ENCODE data around the gene FAM25G.

FAM25G gene

DNA sequence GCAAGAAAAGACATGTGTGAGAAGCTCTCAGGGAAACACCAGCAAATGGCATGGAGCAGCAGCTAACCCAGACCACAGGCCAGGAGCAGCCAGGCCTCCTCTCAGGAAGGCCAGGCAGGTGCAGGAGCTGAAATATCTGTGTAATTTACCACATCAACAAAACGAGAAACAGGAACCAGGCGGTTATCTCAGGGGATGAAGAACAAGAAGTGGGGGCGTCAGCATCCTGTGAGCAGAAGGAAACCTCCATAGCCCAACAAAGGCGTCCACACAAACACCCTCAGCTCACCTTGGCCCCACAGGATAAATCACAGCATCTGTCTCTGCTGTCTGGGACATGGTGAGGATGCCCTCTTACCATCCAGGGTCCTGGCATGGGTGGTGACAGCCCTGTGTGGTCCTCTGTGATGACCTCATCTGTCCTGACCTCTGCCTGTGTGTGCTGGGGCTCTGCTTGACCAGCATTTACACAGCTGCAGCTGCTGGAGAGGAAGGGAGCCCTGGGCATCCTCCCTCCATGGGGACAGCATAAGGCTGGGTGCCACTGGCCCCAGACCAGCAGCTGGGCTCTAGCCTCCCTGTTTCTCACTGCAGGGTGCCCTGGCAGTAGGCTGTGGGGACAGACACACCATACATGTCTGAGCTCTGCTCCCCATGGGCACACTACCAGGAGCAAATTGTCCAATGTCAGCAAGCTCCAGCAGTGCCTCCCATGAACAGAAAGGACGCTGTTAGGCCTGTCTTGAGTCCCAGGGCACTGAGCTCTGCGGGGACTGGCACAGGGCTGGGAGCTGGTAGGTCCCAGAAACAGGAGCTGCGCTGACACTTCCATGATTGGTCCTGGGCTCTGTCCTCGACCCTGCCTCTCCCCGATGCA is 42.2 kb downstream of the FAM25G start:
- no peak for DNase-seq
- H3K36me3 Mint-ChIP-seq (ENCODE audit: insufficient read depth), result no peaks in the 10 kb centered on the region
- H3K9me3 Mint-ChIP-seq, result peaks cover 12 to 14% of the 10 kb centered on the region in 2 donors
- no peaks in the 10 kb centered on the region for H3K4me1 Mint-ChIP-seq (ENCODE audit: low read depth in 2 of 2)
- ATAC-seq (replicated peaks), result no peak
- peaks cover 20 to 23% of the 10 kb centered on the region in 2 donors for H3K27me3 Mint-ChIP-seq
- H3K27ac Mint-ChIP-seq, result no peak overlapping the region
- no peak overlapping the region for H3K4me3 Mint-ChIP-seq

DNA sequence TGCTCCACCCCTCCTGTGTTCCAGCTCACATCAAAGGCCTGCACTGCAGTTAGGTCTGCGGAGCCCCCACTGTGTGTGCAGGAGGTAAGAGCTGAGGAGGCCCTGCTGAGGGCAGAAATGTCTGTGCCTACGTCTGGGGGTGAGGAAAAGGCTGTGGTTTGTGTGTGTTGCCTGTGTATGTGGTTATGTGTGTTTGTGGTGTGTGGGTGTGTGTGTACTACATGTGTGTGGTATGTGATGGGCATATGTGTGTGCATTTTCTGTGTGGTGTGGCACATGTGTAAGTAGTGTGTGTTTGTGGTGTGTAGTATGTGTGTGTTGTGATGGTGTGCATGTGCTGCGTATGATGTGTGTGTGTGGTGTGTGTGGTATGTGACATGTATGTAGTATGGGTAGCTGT is 43.8 kb downstream of the FAM25G start:
- no peak for ATAC-seq (replicated peaks)
- H3K27me3 Mint-ChIP-seq, result peaks cover 8 to 21% of the 10 kb centered on the region in 2 donors
- no peak overlapping the region for H3K4me3 Mint-ChIP-seq
- H3K36me3 Mint-ChIP-seq (ENCODE audit: insufficient read depth), result no peaks in the 10 kb centered on the region
- no peak for DNase-seq
- H3K9me3 Mint-ChIP-seq, result peaks cover 12 to 15% of the 10 kb centered on the region in 2 donors
- H3K27ac Mint-ChIP-seq, result no peak overlapping the region
- no peaks in the 10 kb centered on the region for H3K4me1 Mint-ChIP-seq (ENCODE audit: low read depth in 2 of 2)

DNA sequence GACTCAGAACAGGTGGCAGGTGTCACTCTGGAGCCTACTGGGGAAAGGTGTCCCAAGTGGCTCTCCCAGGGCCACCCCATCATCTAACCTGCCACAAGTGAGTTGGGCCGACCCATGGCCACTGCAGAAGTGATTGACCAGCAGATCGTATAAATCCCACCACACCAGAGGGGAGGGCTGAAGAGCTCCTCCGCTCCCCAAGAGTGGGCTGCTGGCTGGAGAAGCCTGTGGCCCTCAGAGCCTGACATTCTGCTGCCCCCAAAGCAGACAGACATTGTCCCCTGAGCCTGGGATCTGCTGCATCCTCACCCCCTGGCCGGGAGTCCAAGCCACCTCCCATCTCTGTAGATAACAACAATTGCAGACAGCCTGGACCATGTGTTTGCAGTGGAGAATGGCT is 44.3 kb downstream of the FAM25G start:
- H3K27me3 Mint-ChIP-seq, result peaks cover 13 to 26% of the 10 kb centered on the region in 2 donors
- no peaks in the 10 kb centered on the region for H3K4me1 Mint-ChIP-seq (ENCODE audit: low read depth in 2 of 2)
- no peak for ATAC-seq (replicated peaks)
- H3K36me3 Mint-ChIP-seq (ENCODE audit: insufficient read depth), result no peaks in the 10 kb centered on the region
- no peak overlapping the region for H3K27ac Mint-ChIP-seq
- H3K4me3 Mint-ChIP-seq, result no peak overlapping the region
- peaks cover 12 to 15% of the 10 kb centered on the region in 2 donors for H3K9me3 Mint-ChIP-seq
- DNase-seq, result no peak

DNA sequence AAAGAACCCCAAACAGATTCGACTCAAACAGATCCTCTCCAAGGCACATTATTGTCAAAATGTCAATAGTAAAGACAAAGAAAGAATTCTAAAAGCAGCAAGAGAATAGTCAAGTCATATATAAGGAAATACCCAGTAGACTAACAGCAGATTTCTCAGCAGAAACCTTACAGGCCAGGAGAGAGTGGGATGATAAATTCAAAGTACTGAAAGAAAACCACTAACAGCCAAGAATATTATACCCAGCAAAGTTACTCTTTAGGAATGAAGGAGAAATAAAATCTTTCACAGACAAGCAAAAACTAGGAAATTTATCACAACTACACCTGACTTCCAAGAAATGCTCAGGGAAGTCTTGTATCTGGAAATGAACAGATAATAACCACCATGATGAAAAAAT is 45.8 kb downstream of the FAM25G start:
- DNase-seq (no peak), ATAC-seq (replicated peaks) (no peak)
- H3K36me3 Mint-ChIP-seq (ENCODE audit: insufficient read depth), result no peaks in the 10 kb centered on the region
- no peak overlapping the region for H3K4me3 Mint-ChIP-seq
- peaks cover 12 to 15% of the 10 kb centered on the region in 2 donors for H3K9me3 Mint-ChIP-seq
- H3K27me3 Mint-ChIP-seq, result peaks cover 28 to 30% of the 10 kb centered on the region in 2 donors
- H3K27ac Mint-ChIP-seq, result no peak overlapping the region
- H3K4me1 Mint-ChIP-seq (ENCODE audit: low read depth in 2 of 2), result no peaks in the 10 kb centered on the region

DNA sequence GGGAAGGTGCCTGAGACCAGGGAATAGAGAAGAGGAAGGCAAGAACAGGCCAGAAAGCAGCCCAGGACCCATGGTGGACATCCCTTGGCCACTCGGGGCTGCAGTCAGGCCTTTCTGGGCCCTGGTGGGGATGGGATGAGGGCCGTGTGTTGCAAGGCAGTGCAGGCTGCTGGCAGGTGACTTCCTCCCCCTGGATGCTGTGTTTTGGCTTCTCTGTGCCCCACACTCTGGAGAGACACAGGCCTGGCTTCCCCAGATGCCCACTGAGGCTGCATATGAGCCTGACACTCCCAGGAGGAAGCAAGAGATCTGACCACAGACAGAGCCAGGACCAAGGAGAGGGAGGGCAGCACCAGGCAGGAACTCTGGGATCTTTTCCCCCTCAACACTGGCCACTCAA is 47.5 kb downstream of the FAM25G start:
- H3K27ac Mint-ChIP-seq, result no peak overlapping the region
- no peak overlapping the region for H3K4me3 Mint-ChIP-seq
- peaks cover 12 to 15% of the 10 kb centered on the region in 2 donors for H3K9me3 Mint-ChIP-seq
- H3K4me1 Mint-ChIP-seq (ENCODE audit: low read depth in 2 of 2), result no peaks in the 10 kb centered on the region
- DNase-seq (no peak), ATAC-seq (replicated peaks) (no peak)
- H3K27me3 Mint-ChIP-seq, result peaks cover 36 to 38% of the 10 kb centered on the region in 2 donors
- no peaks in the 10 kb centered on the region for H3K36me3 Mint-ChIP-seq (ENCODE audit: insufficient read depth)

DNA sequence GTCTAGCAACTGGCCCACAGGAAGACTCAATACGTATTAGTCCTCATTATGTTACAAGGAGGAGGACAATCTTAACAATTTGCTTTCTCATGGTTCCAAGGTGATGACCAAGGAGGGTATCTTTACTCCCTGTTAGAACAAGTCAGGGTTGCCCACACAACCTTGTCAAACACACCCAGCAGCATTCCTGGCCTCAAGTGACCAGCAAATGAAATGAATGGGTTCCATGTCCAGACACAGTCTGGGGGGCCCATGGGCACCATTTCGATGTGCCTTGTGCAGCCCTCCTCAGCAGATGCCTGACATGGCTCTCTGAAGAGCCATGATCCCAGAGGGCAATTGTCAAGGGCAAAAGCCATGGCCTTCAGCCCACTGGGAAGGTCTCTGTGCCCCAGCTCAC is 48.4 kb downstream of the FAM25G start:
- H3K27ac Mint-ChIP-seq, result no peak overlapping the region
- no peak overlapping the region for H3K4me3 Mint-ChIP-seq
- no peaks in the 10 kb centered on the region for H3K4me1 Mint-ChIP-seq (ENCODE audit: low read depth in 2 of 2)
- H3K27me3 Mint-ChIP-seq, result peaks cover 29 to 39% of the 10 kb centered on the region in 2 donors
- DNase-seq, result no peak
- H3K9me3 Mint-ChIP-seq, result peaks cover 6 to 17% of the 10 kb centered on the region in 2 donors
- no peaks in the 10 kb centered on the region for H3K36me3 Mint-ChIP-seq (ENCODE audit: insufficient read depth)
- ATAC-seq (replicated peaks), result no peak

DNA sequence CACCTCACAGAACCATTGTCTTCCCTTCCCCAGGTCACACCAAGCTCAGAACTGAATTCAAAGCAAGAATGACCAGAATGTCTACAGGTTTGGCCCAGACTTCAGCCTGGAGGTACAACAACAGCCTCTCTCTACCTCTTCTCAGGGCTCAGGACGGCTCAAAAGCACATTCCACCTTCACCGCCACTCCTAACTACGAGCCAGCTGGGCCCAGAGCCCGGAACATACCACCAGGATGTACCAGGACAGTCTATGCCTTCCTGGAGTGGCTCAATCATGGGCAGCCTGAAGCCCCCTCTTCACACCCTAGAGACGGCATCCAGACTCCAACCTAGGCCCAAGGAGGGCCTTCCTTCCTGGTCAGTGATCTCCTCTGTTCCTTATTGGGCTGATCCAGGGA is 49.1 kb downstream of the FAM25G start:
- no peaks in the 10 kb centered on the region for H3K36me3 Mint-ChIP-seq (ENCODE audit: insufficient read depth)
- no peak overlapping the region for H3K4me3 Mint-ChIP-seq
- H3K27me3 Mint-ChIP-seq, result peaks cover 23 to 39% of the 10 kb centered on the region in 2 donors
- peaks cover 0 to 12% of the 10 kb centered on the region in 2 donors for H3K9me3 Mint-ChIP-seq
- H3K4me1 Mint-ChIP-seq (ENCODE audit: low read depth in 2 of 2), result no peaks in the 10 kb centered on the region
- H3K27ac Mint-ChIP-seq, result no peak overlapping the region
- ATAC-seq (replicated peaks), result no peak
- no peak for DNase-seq

DNA sequence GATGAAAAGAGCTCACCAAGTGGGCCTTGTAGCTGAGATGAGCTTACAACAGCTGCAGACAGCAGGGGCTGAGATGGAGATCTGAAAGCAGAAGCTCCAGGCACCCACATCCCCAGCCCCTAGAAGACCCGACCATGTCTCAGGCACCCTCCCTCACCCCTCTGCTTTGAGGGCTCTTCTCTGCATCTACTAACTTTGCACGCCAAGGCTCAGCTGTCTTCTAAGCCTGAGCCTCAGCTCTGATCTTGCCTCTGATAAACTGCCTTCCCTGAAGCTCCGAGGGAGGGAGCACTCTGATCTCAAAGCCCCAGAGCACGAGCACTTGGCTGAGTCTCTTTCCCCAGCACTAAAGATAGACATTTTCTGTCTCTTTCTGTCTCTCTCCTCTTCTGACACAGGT is 49.6 kb downstream of the FAM25G start:
- no peak overlapping the region for H3K4me3 Mint-ChIP-seq
- no peak for DNase-seq
- no peaks in the 10 kb centered on the region for H3K4me1 Mint-ChIP-seq (ENCODE audit: low read depth in 2 of 2)
- no peaks in the 10 kb centered on the region for H3K36me3 Mint-ChIP-seq (ENCODE audit: insufficient read depth)
- no peak overlapping the region for H3K27ac Mint-ChIP-seq
- H3K9me3 Mint-ChIP-seq, result peaks cover 0 to 12% of the 10 kb centered on the region in 2 donors
- peaks cover 23 to 39% of the 10 kb centered on the region in 2 donors for H3K27me3 Mint-ChIP-seq
- ATAC-seq (replicated peaks), result no peak

DNA sequence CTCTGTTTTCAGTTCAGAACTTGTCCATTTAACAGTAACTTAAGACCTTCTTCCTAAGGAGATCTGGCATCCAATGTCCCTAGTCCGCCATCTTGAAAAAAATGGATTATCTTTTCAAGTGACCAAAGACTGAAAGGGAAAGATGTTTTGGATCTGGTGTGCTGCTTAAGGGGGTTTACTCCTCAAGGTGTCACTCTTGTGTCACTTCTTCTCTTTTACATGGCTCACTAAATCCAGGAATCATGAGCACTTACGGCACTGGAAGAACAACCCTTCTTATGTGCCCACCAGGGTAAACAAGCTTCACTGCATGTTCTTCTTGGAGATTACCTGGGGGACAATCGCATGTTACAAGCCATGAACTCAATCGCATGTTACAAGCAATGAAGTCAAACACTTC is 51.3 kb downstream of the FAM25G start:
- Mint-ChIP-seq H3K27ac (no peak overlapping the region), H3K4me1 (ENCODE audit: low read depth in 2 of 2) (no peaks in the 10 kb centered on the region), H3K4me3 (no peak overlapping the region), H3K9me3 (peaks cover 0 to 4% of the 10 kb centered on the region in 2 donors), H3K27me3 (peaks cover 30 to 39% of the 10 kb centered on the region in 2 donors), H3K36me3 (ENCODE audit: insufficient read depth) (no peaks in the 10 kb centered on the region)
- ATAC-seq (replicated peaks), result no peak
- no peak for DNase-seq

DNA sequence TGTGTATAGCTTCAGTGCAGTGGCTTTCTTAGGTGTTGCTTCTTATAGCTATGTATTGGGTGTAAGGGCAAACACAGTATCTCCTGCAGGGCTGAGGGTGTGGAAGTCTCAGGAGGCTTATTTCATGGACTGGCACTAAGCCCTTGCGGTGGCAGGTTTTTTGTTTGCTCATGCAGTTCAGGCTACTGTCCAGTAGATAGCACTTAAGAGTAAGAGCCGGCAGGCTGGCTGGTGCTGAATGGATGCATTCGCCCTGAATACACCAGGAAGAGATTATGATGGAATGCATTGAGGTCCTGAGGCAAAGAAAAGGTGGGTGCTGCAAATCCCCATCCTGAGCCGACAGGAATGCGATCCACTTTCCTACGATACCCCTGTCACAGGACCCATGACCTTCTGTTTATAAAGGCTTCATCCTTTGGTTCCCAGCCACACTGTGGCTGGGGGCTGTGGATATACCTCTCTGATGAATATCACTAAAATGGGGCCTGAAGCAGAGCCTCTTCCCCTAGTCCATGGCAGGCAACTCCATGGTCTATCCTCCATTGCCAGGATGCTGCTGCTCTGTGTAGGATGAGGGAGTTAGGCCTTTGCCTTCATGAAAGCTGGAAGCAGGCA is 52.5 kb downstream of the FAM25G start:
- ATAC-seq (replicated peaks) (no peak), DNase-seq (no peak)
- no peaks in the 10 kb centered on the region for H3K4me1 Mint-ChIP-seq (ENCODE audit: low read depth in 2 of 2)
- peaks cover 0 to 3% of the 10 kb centered on the region in 2 donors for H3K9me3 Mint-ChIP-seq
- H3K4me3 Mint-ChIP-seq, result no peak overlapping the region
- no peaks in the 10 kb centered on the region for H3K36me3 Mint-ChIP-seq (ENCODE audit: insufficient read depth)
- peaks cover 30 to 39% of the 10 kb centered on the region in 2 donors for H3K27me3 Mint-ChIP-seq
- no peak overlapping the region for H3K27ac Mint-ChIP-seq

All from effector memory CD8-positive, alpha-beta T cell (primary cell).